SK-N-SH treated with all-trans-retinoic acid at 6 μM for 48 hours (cell line): ENCODE measurements around the gene CDH1.

Source experiments
- ATAC-seq: fragments of 200-7000 bp; cut with Tn5 transposase; 3 replicates; pipeline ENCODE4 v1.9.1; 2020; ENCODE audit warnings: mild to moderate bottlenecking, moderate library complexity
- ARNTL ChIP-seq: fragments of 450-650 bp; formaldehyde crosslinking; IDR thresholded peaks from 2 replicates; pipeline ENCODE4 v1.5.0; 2020; ENCODE audit warnings: low read depth, mild to moderate bottlenecking, moderate library complexity, borderline replicate concordance
- BACH2 ChIP-seq: fragments of 250-450 bp; sonication (Bioruptor Pico); IDR thresholded peaks from 2 replicates; pipeline ENCODE4 v1.9.0; 2021; ENCODE audit warnings: mild to moderate bottlenecking, borderline replicate concordance
- CREB5 ChIP-seq: fragments of 250-450 bp; sonication (Bioruptor Pico); IDR thresholded peaks from 2 replicates; pipeline ENCODE4 v1.5.1; 2020; ENCODE audit warnings: low read depth, mild to moderate bottlenecking, moderate library complexity
- CSRNP3 ChIP-seq: fragments of 250-450 bp; sonication (Bioruptor Pico); IDR thresholded peaks from 2 replicates; pipeline ENCODE4 v1.5.1; 2021; ENCODE audit warnings: mild to moderate bottlenecking, moderate library complexity
- ESRRG ChIP-seq: fragments of 250-450 bp; sonication (Bioruptor Pico); IDR thresholded peaks from 2 replicates; pipeline ENCODE4 v1.6.1; 2021; ENCODE audit warnings: mild to moderate bottlenecking
- GLIS3 ChIP-seq: fragments of 250-450 bp; sonication (Bioruptor Pico); IDR thresholded peaks from 2 replicates; pipeline ENCODE4 v1.5.0; 2020; ENCODE audit warnings: mild to moderate bottlenecking, moderate library complexity
- ISL1 ChIP-seq: fragments of 250-450 bp; sonication (Bioruptor Pico); IDR thresholded peaks from 2 replicates; pipeline ENCODE4 v2.1.2; 2022; ENCODE audit warnings: mild to moderate bottlenecking, moderate library complexity
- PATZ1 ChIP-seq: fragments of 250-450 bp; sonication (Bioruptor Pico); IDR thresholded peaks from 2 replicates; pipeline ENCODE4 v1.8.0; 2020; ENCODE audit warnings: mild to moderate bottlenecking, moderate library complexity, borderline replicate concordance
- POU6F1 ChIP-seq: fragments of 250-450 bp; sonication (Bioruptor Pico); IDR thresholded peaks from 2 replicates; pipeline ENCODE4 v1.8.0; 2021; ENCODE audit warnings: low read depth, mild to moderate bottlenecking, moderate library complexity, borderline replicate concordance
- PPARA ChIP-seq: fragments of 250-450 bp; sonication (Bioruptor Pico); IDR thresholded peaks from 2 replicates; pipeline ENCODE4 v1.5.0; 2020; ENCODE audit warnings: mild to moderate bottlenecking, borderline replicate concordance
- RARB ChIP-seq: fragments of 250-450 bp; sonication (Bioruptor Pico); IDR thresholded peaks from 2 replicates; pipeline ENCODE4 v1.8.0; 2021; ENCODE audit warnings: mild to moderate bottlenecking, moderate library complexity
- SNAI2 ChIP-seq: fragments of 250-450 bp; sonication (Bioruptor Pico); IDR thresholded peaks from 2 replicates; pipeline ENCODE4 v1.5.0; 2020; ENCODE audit warnings: mild to moderate bottlenecking, moderate library complexity
- TCF4 ChIP-seq: fragments of 250-450 bp; sonication (Bioruptor Pico); IDR thresholded peaks from 2 replicates; pipeline ENCODE4 v1.8.0; 2021; ENCODE audit warnings: mild to moderate bottlenecking, moderate library complexity, borderline replicate concordance
- TOX ChIP-seq: fragments of 250-450 bp; sonication (Bioruptor Pico); IDR thresholded peaks from 2 replicates; pipeline ENCODE4 v1.8.0; 2021; ENCODE audit warnings: mild to moderate bottlenecking, moderate library complexity, borderline replicate concordance
- TSHZ2 ChIP-seq: fragments of 250-450 bp; sonication (Bioruptor Pico); IDR thresholded peaks from 2 replicates; pipeline ENCODE4 v1.5.0; 2020; ENCODE audit warnings: mild to moderate bottlenecking, moderate library complexity
- ZC3H10 ChIP-seq: fragments of 250-450 bp; sonication (Bioruptor Pico); IDR thresholded peaks from 2 replicates; pipeline ENCODE4 v1.5.1; 2021; ENCODE audit warnings: mild to moderate bottlenecking, moderate library complexity
- ZFP3 ChIP-seq: fragments of 250-450 bp; sonication (Bioruptor Pico); IDR thresholded peaks from 2 replicates; pipeline ENCODE4 v1.5.0; 2020; ENCODE audit warnings: mild to moderate bottlenecking, moderate library complexity
- ZFP30 ChIP-seq: fragments of 450-650 bp; formaldehyde crosslinking; IDR thresholded peaks from 2 replicates; pipeline ENCODE4 v1.5.0; 2022; ENCODE audit warnings: mild to moderate bottlenecking, moderate library complexity
- ZNF565 ChIP-seq: fragments of 450-650 bp; formaldehyde crosslinking; conservative IDR thresholded peaks from 2 replicates; pipeline ENCODE4 v1.5.0; 2020; ENCODE audit warnings: low read depth, mild to moderate bottlenecking, moderate library complexity
- ZNF70 ChIP-seq: fragments of 450-650 bp; formaldehyde crosslinking; IDR thresholded peaks from 2 replicates; pipeline ENCODE4 v1.5.0; 2020; ENCODE audit warnings: mild to moderate bottlenecking, moderate library complexity
- ZNF8 ChIP-seq: fragments of 450-650 bp; formaldehyde crosslinking; IDR thresholded peaks from 2 replicates; pipeline ENCODE4 v1.5.0; 2020; ENCODE audit warnings: mild to moderate bottlenecking, moderate library complexity

The CDH1 gene

GRCh38 chr16:68733570-68733969 lies 3.5 kb upstream of the CDH1 start:
- TF ChIP-seq TCF4 (CRISPR knock-in tag) (no peak), PATZ1 (no peak), PPARA (CRISPR knock-in tag) (no peak), RARB (CRISPR knock-in tag) (no peak), ARNTL (CRISPR knock-in tag) (no peak), GLIS3 (CRISPR knock-in tag) (no peak), ZNF70 (CRISPR knock-in tag) (no peak), CREB5 (CRISPR knock-in tag) (no peak), ZC3H10 (CRISPR knock-in tag) (no peak), SNAI2 (CRISPR knock-in tag) (no peak)
- TF ChIP-seq, all 23 proteins: peak for 0
- ATAC-seq: no peak

GRCh38 chr16:68734782-68735181 lies 2.3 kb upstream of the CDH1 start:
- ATAC-seq: no peak
- TF ChIP-seq ZNF565: no peak
- no peak for TF ChIP-seq PATZ1
- no peak for TF ChIP-seq CSRNP3 (CRISPR knock-in tag)
- no peak for TF ChIP-seq BACH2 (CRISPR knock-in tag)
- TF ChIP-seq ISL1: no peak
- TF ChIP-seq ZFP30 (CRISPR knock-in tag): no peak
- no peak for TF ChIP-seq PPARA (CRISPR knock-in tag)
- TF ChIP-seq ARNTL (CRISPR knock-in tag): no peak
- TF ChIP-seq ZNF8: no peak
- no peak for TF ChIP-seq TSHZ2 (CRISPR knock-in tag)
- no peak for TF ChIP-seq CREB5 (CRISPR knock-in tag)
- TF ChIP-seq ZFP3 (CRISPR knock-in tag): no peak
- no peak for TF ChIP-seq ESRRG (CRISPR knock-in tag)
- no peak for TF ChIP-seq TOX (CRISPR knock-in tag)
- TF ChIP-seq POU6F1 (CRISPR knock-in tag): no peak
